HG02885 (cell line): ENCODE results near the gene ZNF444.
"Not testable (repeated sequence)": the region's sequence is repeated elsewhere in the genome, so short reads cannot be mapped to it uniquely, and the experiment has no call there.

Experiments used
- ATAC-seq: cut with Tn5 transposase; IDR thresholded peaks from one replicate; pipeline ENCODE4 v1.9.1; 2021; ENCODE audit warnings: mild to moderate bottlenecking; ENCODE audit not compliant: unreplicated experiment, poor library complexity

Gene ZNF444

GRCh38 chr19:56140583-56141416 is at the start of gene ZNF444:
TSS of gene ZNF444 (plus strand) at chr19:56141287. CDS start at chr19:56146912, 5,625 bp downstream.
- peak; percentile 93 for ATAC-seq

DNA sequence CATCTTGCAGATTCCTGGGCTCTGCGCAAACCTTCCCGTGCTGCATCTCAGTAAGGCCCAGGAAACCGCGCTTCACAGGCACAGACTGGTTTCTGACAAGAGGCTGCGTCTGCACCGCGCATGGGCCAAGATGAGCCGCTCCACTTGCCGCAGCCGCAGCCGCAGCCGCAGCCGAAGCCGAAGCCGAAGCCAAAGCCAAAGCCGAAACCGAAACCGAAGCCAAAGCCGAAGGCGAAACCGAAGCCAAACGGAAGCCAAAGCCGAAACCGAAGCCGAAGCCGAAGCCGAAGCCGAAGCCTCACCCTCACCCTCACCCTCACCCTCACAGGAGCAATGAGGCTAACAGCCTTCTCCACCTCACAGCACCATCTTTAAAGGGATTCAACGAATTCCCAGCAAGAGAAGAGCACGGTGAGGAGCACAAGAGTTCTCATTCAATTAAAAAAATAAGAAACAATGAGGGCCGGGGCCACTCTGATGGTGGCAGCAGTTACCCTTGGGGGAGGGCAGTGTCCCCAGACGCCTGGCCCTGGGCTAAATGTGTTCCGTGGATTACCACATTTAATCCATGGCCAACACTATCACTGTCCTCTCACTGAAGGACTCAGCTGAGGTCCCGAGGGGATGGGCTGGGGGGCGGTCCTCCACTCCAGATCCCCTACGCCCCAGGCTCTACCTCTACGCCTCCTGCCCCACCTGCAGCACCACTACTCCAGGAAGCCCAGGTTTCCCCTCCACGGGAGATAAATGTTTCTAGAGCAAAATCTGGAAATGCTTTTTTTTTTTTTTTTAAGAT is 49.1 kb upstream of the ZNF444 start:
- no peak for ATAC-seq

DNA sequence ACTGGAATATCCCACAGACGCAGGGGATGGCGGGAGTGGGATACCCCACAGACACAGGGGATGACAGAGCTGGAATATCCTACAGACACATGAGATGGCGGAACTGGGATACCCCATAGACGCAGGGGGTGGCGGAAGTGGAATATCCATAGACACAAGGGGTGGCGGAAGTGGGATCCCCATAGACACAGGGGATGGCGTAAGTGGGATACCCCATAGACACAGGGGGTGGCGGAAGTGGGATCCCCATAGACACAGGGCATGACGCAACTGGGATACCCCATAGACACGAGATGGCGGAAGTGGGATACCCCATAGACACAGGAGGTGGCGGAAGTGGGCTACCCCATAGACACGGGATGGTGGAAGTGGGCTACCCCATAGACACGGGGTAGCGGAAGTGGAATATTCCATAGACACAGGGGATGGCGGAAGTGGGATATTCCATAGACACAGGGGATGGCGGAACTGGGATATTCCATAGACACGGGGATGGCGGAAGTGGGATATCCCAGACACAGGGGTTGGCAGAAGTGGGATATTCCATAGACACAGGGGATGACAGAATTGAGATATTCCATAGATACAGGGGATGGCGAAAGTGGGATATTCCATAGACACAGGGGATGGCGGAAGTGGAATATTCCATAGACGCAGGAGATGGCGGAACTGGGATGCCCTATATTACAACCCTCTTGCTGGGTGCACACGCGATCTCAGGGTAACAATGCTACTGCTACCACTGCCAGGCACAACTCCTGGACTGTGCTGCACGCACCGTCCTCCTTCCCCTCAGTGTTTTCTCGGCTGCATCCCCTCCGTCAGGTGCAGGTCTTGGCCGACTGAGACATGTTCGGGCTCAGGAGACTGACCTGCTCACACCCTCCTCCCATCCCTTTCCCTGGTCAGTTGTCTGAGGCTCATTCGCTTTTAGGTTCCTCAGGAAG is 48.1 kb upstream of the ZNF444 start:
- no peak for ATAC-seq

DNA sequence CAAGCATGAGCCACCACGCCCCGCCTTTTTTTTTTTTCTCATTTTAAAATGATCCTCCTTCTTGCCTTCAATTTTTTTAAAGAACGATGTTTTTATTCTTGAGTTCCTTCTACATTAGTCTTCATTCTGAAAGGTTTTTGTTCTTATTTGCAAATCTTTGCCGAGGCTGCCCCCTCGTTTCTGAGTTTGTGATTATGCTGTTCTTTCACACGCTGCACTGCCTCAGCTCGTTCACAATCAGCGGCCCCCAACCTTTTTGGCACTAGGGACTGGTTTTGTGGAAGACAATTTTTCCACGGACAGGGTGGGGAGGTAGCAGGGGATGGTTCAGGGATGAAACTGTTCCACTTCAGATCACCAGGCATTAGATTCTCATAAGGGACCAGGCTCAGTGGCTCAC is 46.6 kb upstream of the ZNF444 start:
- ATAC-seq: no peak

DNA sequence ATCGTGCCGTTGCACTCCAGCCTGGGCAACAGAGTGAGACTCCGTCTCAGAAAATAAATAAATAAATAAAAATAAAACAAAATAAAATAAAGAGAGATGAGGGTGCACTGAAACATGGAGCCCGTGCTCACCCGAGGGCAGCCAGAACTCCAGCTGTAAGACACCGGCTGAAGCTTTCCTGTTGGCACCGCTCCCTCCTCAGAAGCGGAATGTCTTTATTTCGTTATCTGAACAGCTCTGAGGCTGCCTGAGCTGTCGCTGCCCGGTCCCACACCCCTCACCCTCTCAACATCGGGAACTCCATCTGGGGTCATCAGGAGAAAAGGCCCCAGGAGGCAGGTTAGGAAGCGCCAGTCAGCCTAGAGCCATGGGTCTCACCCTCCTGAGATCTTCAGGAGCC is 44.4 kb upstream of the ZNF444 start:
- no peak for ATAC-seq

DNA sequence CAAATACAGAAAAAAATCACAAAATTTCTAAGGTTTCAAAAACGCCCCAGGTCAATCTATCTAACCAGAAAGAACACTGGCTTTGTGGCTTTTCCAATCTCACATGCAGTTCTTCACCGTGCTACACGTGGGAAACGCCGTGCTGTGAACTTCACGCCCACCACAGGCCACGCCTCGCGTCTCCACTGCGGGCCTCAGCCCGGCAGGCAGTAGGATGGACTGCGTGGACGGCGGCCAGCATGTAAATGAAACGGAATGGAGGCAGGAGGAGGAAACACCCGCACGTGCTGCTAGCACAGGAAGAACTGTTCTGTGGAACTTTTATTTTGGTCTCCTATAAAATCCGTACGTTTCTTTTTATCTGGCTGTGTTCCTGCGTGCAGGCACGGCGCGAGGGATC is 43.8 kb upstream of the ZNF444 start:
- no peak for ATAC-seq

GRCh38 chr19:56097776-56098175 is 43.3 kb upstream of the ZNF444 start:
- ATAC-seq: no peak

DNA sequence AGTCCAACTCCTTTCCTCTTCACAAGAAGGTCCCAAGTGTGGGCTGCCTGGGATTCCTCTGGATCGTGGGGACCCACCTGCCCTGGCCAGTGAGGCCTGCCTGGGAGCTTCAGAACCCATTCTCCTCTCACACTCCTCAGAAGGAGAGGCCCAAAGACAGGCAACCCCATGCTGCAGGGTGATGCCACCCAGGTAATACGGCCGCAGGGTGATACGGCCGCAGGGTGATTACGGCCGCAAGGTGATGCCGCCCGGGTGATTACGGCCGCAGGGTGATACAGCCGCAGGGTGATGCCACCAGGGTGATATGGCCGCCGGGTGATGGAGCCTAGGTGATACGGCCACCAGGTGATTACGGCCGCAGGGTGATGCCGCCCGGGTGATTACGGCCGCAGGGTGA is 42.9 kb upstream of the ZNF444 start:
- ATAC-seq: not testable (repeated sequence)

DNA sequence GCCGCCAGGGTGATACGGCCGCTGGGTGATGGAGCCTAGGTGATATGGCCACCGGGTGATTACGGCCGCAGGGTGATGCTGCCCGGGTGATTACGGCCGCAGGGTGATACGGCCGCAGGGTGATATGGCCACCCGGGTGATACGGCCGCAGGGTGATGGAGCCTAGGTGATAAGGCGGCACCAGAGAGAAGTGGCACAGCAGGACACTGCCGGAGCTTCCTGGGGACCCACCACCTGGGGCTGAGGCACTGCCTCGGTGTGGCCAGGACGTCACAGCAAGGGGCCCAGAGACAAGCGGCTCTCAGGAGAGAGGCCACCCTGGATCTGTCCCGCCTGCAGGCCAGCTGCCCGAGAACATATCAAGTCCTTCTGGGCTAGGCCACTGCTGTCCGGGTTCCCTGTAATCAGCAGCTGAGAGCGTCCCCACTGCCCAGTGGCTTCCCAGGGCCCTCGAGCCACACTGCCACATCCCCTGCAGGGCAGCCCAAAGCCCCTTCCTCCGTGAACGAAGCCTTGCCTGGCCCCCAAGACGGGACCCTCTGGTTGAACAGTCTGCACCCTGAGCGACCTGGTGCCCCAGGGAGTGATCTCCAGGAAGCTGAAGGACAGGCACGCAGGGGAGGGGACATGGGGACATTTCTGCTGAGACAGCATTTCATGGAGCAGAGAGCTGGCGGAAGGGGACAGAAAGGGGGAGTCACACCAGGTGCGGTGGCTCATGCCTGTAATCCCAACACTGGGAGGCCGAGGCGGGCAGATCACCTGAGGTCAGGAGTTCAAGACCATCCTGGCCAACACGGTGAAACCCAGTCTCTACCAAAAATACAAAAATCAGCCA is 42.1 kb upstream of the ZNF444 start:
- ATAC-seq: no peak

DNA sequence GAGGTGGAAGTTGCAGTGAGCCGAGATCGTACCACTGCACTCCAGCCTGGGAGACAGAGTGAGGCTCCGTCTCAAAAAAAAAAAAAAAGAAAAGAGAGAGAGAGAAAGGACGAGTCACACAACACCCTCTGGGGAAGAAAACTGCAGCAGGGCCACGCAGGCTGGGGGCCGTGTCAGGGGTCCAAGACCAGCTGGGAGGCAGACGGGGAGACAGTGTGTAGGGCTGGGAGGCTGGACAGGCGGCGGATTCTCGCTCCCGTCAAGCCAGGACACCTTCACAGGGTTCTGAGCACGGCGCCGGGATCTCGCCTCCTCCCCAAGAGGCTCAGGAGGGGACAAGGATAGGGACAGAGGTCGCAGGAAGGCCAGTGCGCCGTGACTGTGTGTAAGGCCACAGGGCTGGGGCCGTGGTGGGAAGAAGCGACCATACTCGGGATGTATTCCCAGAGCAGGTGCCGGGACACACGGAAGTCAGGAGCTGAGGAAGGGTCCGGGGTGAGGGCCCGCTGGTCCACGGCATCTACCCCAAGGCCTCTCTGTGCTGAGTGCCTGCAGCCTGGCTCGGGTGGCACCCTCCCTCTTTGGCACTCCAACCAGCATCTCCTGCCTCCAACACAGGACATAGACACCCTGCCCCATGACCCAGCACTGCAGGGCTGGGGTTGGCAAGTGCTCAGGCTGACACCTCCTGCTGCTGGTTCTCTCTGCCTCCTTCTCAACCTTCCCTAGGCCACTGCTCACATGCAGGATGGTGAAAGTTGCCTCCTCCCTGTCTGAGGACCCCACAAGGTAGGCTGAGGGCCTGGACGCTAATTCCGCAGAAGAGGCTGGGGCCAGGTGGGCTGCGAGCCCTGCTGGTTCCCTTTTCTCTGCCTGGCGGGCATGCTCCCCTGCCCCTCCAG is 41.2 kb upstream of the ZNF444 start:
- no peak for ATAC-seq

DNA sequence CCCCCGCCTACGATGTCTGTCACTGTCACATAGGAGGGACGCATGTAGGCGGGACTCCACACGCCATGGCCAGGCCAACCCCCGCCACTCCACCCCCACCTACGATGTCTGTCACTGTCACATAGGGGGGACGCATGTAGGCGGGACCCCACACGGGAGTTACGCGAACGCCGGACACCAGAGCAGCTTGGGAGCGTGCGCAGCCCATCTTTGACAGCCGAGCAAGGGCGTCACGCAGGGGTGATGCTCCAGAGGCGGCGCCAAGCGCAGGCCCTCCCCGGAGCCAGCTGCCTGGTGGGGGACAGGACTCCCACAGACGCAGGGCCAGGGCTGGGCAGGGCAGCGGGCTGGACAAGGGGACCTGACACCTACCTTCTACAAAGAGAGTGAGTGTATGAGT is 40.0 kb upstream of the ZNF444 start:
- no peak for ATAC-seq

- no peak for ATAC-seq
These were observed 39.1 kb upstream of the ZNF444 start for GRCh38 chr19:56101746-56102535.

DNA sequence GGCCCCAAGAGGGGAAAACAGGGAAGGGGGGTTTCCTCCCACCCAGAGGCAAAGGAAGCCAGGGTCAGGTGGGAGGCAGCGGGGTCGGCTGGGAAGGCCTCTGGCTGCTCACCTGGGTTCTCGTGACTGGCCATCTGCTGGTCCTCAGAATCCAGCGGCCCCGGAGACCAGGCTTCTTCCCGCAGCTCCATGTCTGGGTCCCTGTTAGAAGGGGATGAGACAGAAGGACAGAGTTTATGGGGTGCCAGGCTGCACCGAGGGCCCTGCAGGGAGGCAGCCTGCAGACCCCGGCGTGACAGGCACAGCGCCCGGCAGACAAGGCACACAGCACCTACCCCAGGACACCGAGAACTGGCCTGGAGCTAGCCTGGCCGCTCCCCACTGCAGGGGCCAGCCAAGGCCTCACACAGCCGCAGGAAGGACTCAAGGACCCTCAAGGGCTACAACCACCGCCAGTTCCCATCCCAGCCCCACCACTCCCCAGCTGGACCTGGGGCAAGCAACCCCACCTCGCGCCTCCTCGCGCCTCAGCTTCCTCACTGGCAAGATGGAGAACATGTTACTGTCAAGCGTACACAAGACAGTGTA is 38.0 kb upstream of the ZNF444 start:
- ATAC-seq: no peak

DNA sequence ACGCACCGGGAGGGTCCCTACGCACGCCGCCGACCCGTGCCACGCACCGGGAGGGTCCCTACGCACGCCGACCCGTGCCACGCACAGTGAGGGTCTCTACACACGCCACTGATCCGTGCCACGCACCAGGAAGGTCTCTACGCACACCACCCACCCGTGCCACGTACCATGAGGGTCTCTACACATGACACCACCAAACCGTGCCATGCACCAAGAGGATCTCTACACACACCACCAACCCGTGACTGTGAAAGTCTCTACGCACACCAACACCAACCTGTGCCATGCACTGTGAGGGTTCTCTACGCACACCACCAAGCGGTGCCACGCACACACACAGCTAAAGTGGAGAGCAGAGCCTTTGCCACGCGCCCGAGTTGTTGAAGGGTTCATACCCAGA is 36.7 kb upstream of the ZNF444 start:
- ATAC-seq: no peak

DNA sequence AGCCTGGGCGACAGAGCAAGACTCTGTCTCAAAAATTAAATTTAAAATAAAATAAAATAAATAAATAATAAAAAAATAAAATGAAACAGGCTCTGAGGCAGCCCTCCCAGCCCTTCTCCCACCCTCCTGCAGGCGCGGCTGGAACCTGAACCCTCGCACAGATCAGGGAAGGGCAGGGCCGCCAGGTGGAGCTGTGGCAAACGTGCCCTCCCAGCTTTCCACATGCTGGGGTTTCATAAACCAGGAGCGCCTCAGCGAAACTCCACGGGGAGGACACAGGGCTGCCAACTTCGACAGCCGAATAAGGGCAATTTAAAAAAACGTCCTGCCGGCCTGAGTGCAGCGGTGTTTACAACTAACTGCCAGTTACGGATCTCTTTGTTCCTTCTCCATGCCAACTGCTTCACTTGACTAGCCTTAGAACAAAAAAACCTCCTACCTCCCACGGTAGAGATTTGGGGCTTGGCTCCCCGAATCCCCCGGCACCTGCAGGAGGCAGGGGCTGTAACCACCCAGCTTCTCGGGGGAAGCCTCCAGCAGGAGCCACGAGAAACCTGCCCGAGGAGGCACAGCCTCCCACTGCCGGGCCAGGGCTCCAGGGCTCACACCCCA is 35.9 kb upstream of the ZNF444 start:
- no peak for ATAC-seq

GRCh38 chr19:56105831-56106396 is 35.2 kb upstream of the ZNF444 start:
- not testable (repeated sequence) for ATAC-seq

- ATAC-seq: no peak
These were observed 34.7 kb upstream of the ZNF444 start for GRCh38 chr19:56106397-56106849.
